Activated CD4-positive, alpha-beta T cell treated with anti-CD3 and anti-CD28 coated beads, Interleukin-10, Interleukin-2, amounts not matched to agents 100 ng/mL and 50 ng/mL, durations not matched to agents 16 hours and 8 hours (primary cell): ENCODE results near the gene GAP43.

Experiments
- DNase-seq: peaks from one replicate; pipeline ENCODE4 v3.0.0-alpha.2; 2020

Gene GAP43

DNA sequence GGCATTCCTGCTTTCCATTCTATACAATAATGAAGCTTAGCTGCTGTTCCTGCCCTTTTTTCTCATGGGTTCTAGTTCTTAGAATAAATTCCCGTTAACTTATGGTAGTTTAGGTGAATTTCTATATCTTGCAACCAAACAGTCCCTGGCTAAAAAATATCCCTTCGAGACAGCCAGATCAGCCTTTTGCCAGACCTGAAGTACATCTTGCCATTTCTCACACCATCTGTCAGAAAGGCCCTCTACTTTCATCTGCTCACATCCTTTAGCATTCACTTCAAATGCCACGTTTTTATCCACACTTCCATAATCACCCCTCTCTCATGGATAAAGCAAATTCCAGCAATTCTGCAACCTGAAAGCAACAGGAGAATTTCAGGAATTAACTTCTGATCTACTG lies 145.4 kb downstream of the GAP43 start:
- DNase-seq, result no peak
